PC-9 (cell line): ENCODE data around the gene OR2V1. TPM values are rescaled to one million over a fixed set of nuclear protein-coding genes. Genes with fewer than 3 reads are reported as not detected.
"Not testable (repeated sequence)": the region's sequence is repeated elsewhere in the genome, so short reads cannot be mapped to it uniquely, and the experiment has no call there.

ENCODE experiments used
- BruUV-seq: library from RNA; stranded (reverse); fragments of 400-500 nt; replicated peaks from 2 replicates; lab custom pipeline; 2021; lab: Mats Ljungman, UMichigan
- CTCF ChIA-PET: fragments of 300-600 bp; sonication (Branson Sonifier 250); formaldehyde crosslinking; loops from one replicate; lab custom pipeline; 2022; ENCODE audit warnings: antibody characterized with exemption; lab: Charles Lee
- POLR2A ChIA-PET: fragments of 300-600 bp; sonication (Branson Sonifier 250); formaldehyde crosslinking; loops from one replicate; lab custom pipeline; 2022; ENCODE audit warnings: antibody characterized with exemption; ENCODE audit not compliant: unreplicated experiment; lab: Charles Lee
- DNase-seq, 2 experiments: peaks; one replicate each; pipeline versions ENCODE4 v3.0.0 to v3.0.0-alpha.2; 2015 to 2022; ENCODE audit warnings: mixed read lengths in 1 of 2
- H2AFZ ChIP-seq: fragments of 200-600 bp; sonication (generic); 2 replicates; pipeline ENCODE4 v1.8.1; 2017; ENCODE audit warnings: antibody characterized with exemption
- H3F3A ChIP-seq: fragments of 200-600 bp; sonication (generic); 2 replicates; pipeline ENCODE4 v1.8.1; 2017; ENCODE audit warnings: antibody characterized with exemption, mild to moderate bottlenecking, low read depth; ENCODE audit not compliant: insufficient read depth
- H3K27ac ChIP-seq: fragments of 200-600 bp; sonication (generic); 2 replicates; pipeline ENCODE4 v1.6.1; 2016; ENCODE audit warnings: mixed run types
- H3K27me3 ChIP-seq: fragments of 200-600 bp; sonication (generic); 2 replicates; pipeline ENCODE4 v1.6.1; 2016; ENCODE audit warnings: low read depth, mixed run types; ENCODE audit not compliant: insufficient read depth
- H3K36me3 ChIP-seq: fragments of 200-600 bp; sonication (generic); 2 replicates; pipeline ENCODE4 v1.6.1; 2016; ENCODE audit warnings: low read depth, mixed run types
- H3K4me1 ChIP-seq: fragments of 200-600 bp; sonication (generic); replicated peaks from 2 replicates; pipeline ENCODE4 v1.6.1; 2016; ENCODE audit warnings: mixed run types; ENCODE audit not compliant: insufficient read depth
- H3K4me2 ChIP-seq: fragments of 200-600 bp; sonication (generic); 2 replicates; pipeline ENCODE4 v1.6.1; 2017; ENCODE audit warnings: mixed run types
- H3K4me3 ChIP-seq: fragments of 200-600 bp; sonication (generic); 2 replicates; pipeline ENCODE4 v1.6.1; 2016; ENCODE audit warnings: mixed run types
- H3K79me2 ChIP-seq: fragments of 200-600 bp; sonication (generic); 2 replicates; pipeline ENCODE4 v1.6.1; 2017; ENCODE audit warnings: low read depth, mixed run types
- H3K9me2 ChIP-seq: fragments of 200-600 bp; sonication (generic); 2 replicates; pipeline ENCODE4 v1.8.1; 2017; ENCODE audit warnings: mild to moderate bottlenecking; ENCODE audit not compliant: insufficient read depth
- H3K9me3 ChIP-seq: fragments of 200-600 bp; sonication (generic); 2 replicates; pipeline ENCODE4 v1.8.1; 2016; ENCODE audit warnings: low read depth; ENCODE audit not compliant: insufficient read depth
- H4K20me1 ChIP-seq: fragments of 200-600 bp; sonication (generic); 2 replicates; pipeline ENCODE4 v1.8.1; 2017; ENCODE audit not compliant: insufficient read depth
- EZH2 ChIP-seq: fragments of 200-600 bp; sonication (generic); IDR thresholded peaks from 2 replicates; pipeline ENCODE4 v1.8.0; 2017; ENCODE audit warnings: antibody characterized with exemption, low read depth
- intact Hi-C: fragments of 100-400 bp; cut with micrococcal nuclease; formaldehyde crosslinking; loops from one replicate; pipeline ENCODE4 v1.10.0; 2022; ENCODE audit not compliant: unreplicated experiment
- total RNA-seq: library from RNA; stranded (reverse); gene quantifications from 2 replicates; pipeline ENCODE4 v1.2.3, GENCODE V29; 2021
- TF ChIP-seq, protein P1 (sequence below): fragments of 200-600 bp; sonication (generic); conservative IDR thresholded peaks from 2 replicates; pipeline ENCODE4 v1.6.1; 2017; ENCODE audit warnings: mixed run types, antibody characterized with exemption, mild to moderate bottlenecking, moderate library complexity

OR2V1 gene
- total RNA-seq, 1 experiment from 2014 or later: not detected

- Histone ChIP-seq H3K4me3 (no peak overlapping the region), H3K27ac (no peak overlapping the region), H3K9me3 (no peaks in the 10 kb centered on the region), H3K4me1 (no peaks in the 10 kb centered on the region), H3K27me3 (no peaks in the 10 kb centered on the region), H3K36me3 (no peaks in the 10 kb centered on the region), H3F3A (peaks cover 16% of the 10 kb centered on the region; the same call in 1 of the 2 replicates), H4K20me1 (no peaks in the 10 kb centered on the region), H2AFZ (no peak overlapping the region), H3K4me2 (no peak overlapping the region), H3K9me2 (no peaks in the 10 kb centered on the region), H3K79me2 (no peaks in the 10 kb centered on the region)
- intact Hi-C loops: no loop called here
- TF ChIP-seq, protein P1, sequence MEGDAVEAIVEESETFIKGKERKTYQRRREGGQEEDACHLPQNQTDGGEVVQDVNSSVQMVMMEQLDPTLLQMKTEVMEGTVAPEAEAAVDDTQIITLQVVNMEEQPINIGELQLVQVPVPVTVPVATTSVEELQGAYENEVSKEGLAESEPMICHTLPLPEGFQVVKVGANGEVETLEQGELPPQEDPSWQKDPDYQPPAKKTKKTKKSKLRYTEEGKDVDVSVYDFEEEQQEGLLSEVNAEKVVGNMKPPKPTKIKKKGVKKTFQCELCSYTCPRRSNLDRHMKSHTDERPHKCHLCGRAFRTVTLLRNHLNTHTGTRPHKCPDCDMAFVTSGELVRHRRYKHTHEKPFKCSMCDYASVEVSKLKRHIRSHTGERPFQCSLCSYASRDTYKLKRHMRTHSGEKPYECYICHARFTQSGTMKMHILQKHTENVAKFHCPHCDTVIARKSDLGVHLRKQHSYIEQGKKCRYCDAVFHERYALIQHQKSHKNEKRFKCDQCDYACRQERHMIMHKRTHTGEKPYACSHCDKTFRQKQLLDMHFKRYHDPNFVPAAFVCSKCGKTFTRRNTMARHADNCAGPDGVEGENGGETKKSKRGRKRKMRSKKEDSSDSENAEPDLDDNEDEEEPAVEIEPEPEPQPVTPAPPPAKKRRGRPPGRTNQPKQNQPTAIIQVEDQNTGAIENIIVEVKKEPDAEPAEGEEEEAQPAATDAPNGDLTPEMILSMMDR: no peak
- no peak for TF ChIP-seq EZH2
- no peak for DNase-seq
- ChIA-PET POLR2A (no interaction called here), CTCF (no interaction called here)
- BruUV-seq: no TSS peak
Measured at GRCh38 chr5:181098762-181099601, 32.0 kb downstream of the OR2V1 start.

- H3K9me3 ChIP-seq, H3K9me2 ChIP-seq, H3K27ac ChIP-seq, DNase-seq, H3K36me3 ChIP-seq, H3K4me3 ChIP-seq, POLR2A ChIA-PET, intact Hi-C loops, H4K20me1 ChIP-seq, BruUV-seq, CTCF ChIA-PET, H3K4me1 ChIP-seq, H3K27me3 ChIP-seq, H2AFZ ChIP-seq, H3K79me2 ChIP-seq, H3K4me2 ChIP-seq: not testable (repeated sequence)
- peaks cover 16% of the 10 kb centered on the region; the same call in 1 of the 2 replicates for H3F3A ChIP-seq
Measured at GRCh38 chr5:181097759-181098491, 33.0 kb downstream of the OR2V1 start.

DNA sequence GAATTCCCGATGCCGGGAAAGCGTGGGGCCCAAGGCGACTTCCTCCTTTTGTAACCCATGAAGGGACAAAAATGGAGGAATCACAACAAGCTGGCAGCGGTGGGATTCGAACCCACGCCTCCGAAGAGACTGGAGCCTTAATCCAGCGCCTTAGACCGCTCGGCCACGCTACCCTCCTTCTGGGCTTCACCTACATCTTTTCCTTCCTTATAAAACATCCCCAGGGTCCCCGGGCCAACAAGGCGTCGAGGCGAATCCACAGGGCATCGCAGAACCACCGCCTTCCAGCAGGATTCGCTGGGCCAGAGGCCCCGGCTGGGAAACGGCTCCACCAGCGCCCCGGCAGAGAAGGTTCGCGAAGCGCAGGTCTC lies 33.6 kb downstream of the OR2V1 start:
- H3K79me2 ChIP-seq, BruUV-seq, H3K4me2 ChIP-seq, H3K9me2 ChIP-seq, H3K9me3 ChIP-seq, H3K4me3 ChIP-seq, H4K20me1 ChIP-seq, H3K36me3 ChIP-seq, POLR2A ChIA-PET, H2AFZ ChIP-seq, H3K27ac ChIP-seq, H3K27me3 ChIP-seq, intact Hi-C loops, H3K4me1 ChIP-seq, DNase-seq, CTCF ChIA-PET: not testable (repeated sequence)
- peaks cover 16% of the 10 kb centered on the region; the same call in 1 of the 2 replicates for H3F3A ChIP-seq

DNA sequence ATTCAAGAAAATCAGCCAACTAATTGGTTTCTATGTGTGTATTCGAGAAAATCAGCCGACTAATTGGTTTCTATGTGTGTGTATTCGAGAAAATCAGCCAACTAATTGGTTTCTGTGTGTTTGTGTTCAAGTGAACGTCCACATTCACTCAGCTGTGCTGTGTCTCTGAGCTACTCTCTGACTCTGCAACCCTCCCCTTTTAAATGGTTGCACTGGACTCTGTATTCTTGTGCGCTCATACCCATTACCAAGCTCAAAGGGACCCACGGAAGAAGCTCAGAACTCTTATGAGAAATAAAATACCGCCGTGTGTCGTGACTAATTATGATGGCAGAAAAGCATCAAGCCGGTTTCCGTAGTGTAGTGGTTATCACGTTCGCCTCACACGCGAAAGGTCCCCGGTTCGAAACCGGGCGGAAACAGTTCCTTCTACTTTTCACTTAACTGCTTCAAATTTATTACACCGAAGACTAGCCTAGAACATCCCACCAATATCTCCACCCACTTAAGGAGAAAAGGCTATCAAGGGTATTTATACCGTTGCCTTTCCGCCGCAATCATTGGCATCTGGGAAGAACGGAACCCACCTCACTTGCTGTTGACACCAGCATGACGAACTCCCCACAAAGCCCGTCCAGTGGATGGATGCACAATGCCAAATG lies 34.1 kb downstream of the OR2V1 start:
- H3K9me2 ChIP-seq, H3K27ac ChIP-seq, H3K27me3 ChIP-seq, H2AFZ ChIP-seq, H3K79me2 ChIP-seq, intact Hi-C loops, BruUV-seq, CTCF ChIA-PET, H3K9me3 ChIP-seq, H3K4me1 ChIP-seq, H4K20me1 ChIP-seq, H3K4me2 ChIP-seq, POLR2A ChIA-PET, H3K4me3 ChIP-seq, DNase-seq, H3K36me3 ChIP-seq: not testable (repeated sequence)
- peaks cover 16% of the 10 kb centered on the region; the same call in 1 of the 2 replicates for H3F3A ChIP-seq

GRCh38 chr5:181095162-181095561 lies 35.8 kb downstream of the OR2V1 start:
- H4K20me1 ChIP-seq, H3K9me2 ChIP-seq, DNase-seq, H3K79me2 ChIP-seq, H2AFZ ChIP-seq, H3K4me3 ChIP-seq, H3K36me3 ChIP-seq, intact Hi-C loops, BruUV-seq, POLR2A ChIA-PET, CTCF ChIA-PET, H3K4me2 ChIP-seq, H3K9me3 ChIP-seq, H3K27ac ChIP-seq, H3K4me1 ChIP-seq, H3K27me3 ChIP-seq: not testable (repeated sequence)
- peaks cover 14% of the 10 kb centered on the region; the same call in 1 of the 2 replicates for H3F3A ChIP-seq
